NCI-H1694 treated with DMSO at 0.1 percent for 48 hours (cell line): Measurements from ENCODE around the gene LPIN3.

Experiments used
- DNase-seq: peaks from one replicate; lab custom pipeline; 2025; lab: John Stamatoyannopoulos, UW

The LPIN3 gene

DNA sequence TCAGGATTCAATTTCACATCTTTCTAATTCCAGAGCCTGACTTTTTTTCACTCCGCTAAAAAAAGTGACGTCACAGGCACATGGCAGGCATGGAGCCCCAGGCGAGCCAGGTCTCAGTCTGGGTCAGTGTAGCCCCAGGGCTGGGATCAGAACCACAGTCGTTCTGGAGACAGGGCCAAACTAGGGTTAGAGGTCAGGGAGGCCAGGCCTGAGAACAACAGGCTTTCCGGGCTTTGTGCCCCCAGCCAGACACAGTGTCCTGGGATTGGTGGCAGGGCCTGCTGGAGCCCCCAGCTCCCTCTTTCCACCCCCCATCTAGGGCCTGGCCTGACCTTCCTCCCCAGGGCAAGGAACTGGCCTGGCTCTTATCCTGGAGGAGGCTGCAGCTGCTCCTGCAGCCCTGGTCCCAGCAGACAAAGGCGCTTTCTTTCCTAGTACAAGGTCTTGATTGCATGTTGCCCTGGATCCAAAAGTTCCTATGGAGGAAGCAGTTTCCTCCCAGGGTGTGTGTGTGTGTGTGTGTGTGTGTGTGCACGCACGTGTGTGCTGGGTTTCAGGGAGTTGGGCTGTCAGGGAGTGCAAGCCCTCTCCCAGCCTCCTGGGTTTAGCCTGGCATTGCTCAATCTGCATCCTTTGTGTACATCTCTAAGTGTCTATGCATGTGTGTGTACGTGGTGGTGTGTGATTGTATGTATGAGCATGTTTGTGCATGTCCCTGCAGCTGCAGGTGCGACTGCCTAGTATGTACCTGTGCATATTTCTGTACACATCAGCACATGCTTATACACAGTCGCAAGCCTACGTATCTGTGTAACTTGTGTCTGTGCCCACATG lies 52.5 kb downstream of the LPIN3 start:
- DNase-seq = no peak

DNA sequence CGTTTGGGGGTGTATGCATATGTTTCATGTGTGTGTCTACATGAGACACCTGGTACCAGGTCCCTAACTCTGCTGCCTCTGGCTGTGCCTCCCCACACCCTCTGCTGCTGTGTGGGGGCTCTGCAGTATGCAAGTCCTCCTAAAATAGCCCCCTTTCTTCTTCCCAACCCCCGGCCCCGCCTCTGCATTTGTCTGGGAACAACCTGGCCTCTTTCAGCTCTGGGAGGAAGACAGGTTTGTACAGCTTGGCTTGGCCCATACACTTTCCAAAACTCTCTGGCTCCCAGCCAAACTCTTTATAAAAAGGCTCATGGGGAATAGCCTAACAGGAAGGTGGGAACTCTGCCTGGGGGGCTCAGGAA lies 53.1 kb downstream of the LPIN3 start:
- no peak for DNase-seq

DNA sequence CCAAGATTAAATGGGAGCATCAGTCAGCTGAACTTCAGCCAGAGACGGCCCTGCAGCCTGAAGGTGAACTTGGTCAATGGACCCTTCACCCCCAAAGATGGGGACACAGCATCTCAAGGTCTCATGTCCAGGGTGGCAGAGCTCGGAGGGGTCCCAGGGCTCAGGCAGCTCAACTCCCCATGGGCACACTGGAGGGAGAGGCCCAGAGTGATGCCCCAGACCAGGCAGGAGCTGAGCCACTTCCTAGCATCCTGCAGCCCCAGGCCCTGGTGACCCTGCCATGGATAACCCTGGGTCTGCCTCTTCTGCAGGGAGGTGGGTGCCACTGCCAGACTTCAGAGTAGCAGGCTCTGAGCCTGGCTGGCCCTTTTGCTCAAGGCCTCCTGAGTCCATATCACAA lies 53.5 kb downstream of the LPIN3 start:
- DNase-seq = no peak

DNA sequence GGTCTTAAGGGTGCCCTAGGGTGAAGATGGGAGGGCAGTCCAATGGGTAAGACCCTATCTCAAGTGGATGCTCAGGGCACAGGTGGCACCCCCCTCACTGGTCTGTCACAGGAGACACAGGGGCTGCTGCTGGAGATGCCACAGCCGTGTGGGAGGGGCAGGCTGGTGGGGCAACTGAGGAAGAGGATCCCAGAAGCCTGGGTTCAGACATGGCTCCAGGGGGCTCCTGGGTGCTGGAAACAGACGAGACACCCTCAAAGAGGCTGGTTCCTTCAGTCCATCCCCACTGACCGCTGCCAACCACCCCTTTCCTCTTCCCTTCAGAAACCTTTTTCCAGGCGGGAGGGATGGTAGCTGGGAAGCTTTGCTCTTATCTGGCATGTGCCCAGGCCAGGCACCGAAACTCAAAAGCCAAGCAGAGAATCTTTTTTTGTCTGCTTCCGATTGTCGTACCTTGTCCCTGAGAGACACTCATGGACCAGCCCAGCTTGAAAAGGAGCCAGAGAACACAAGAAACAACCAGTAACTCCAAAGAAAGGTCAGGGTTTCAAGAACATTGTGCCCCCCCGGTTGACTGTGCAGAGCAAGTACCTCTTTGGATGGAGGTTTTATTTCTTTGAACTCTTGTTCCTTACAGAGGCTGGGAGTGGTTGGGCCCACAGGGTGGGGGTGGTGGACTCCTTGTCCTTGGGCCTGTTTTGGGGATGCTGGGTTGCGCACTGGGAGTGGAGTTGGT lies 54.5 kb downstream of the LPIN3 start:
- DNase-seq = no peak

DNA sequence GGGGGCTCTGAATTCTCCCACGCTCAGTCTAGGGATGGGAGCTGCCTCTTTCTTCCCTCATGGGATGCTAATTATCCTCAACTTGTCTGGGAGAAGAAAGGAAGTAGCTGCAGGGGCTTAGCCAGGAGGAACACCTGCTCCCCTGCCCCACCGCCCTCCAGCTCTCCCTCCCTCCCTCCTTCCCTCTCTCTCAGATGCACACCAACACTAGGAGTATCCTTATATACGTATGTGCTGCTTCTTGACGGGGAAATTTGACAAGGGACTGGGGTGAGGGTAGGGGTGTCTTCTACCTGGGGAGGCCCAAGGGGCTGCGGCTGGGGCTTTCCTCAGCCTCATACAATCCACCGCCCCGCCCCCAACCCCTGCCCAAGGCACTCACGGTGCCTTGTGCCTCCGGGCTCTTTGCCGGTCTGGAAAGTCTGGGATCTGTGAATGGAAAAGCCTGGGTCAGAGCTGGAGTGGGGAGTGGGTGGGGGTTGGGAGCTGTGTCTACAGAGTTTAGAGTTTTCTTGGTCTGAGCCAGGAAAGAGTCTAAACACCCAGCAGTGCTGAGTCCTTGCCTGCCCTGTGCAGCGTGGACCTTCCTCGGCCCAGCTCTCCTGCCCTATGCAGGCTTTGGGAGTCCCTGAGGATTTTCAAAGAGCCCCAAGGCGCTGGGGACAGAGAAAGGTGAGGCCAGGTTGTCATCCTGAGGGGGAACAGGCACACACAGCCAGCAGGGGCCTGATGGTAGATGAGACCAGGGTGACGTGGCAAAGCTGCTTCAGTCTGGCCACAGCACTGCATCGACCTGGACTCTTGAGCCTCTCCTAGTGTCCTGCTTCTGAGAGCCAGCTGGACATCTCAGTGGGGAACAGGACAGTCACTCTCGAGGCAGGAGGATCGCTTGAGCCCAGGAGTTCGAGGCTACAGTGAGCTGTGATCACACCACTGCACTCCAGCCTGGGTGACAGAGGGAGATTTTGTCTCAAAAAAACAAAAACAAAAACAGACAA lies 55.3 kb downstream of the LPIN3 start:
- DNase-seq = no peak

DNA sequence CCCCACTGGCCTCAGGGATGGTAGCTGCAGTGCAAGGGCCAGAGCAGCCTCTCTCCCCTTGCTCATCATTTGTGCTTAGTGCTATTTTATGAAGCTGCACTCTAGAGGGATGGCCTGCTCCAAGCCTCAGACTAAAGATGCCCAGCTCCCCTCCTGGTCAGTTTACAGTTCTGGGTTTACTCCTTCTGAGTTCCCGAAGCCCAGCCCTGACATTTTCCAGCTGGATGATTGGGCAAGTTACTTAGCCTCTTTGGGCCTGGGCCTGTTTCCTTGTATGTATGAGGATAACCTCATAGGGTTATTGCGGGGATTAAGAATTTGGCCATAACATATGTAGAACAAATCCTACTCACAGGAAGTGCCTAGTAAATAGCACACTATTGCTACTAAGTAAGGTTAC lies 57.8 kb downstream of the LPIN3 start:
- no peak for DNase-seq

DNA sequence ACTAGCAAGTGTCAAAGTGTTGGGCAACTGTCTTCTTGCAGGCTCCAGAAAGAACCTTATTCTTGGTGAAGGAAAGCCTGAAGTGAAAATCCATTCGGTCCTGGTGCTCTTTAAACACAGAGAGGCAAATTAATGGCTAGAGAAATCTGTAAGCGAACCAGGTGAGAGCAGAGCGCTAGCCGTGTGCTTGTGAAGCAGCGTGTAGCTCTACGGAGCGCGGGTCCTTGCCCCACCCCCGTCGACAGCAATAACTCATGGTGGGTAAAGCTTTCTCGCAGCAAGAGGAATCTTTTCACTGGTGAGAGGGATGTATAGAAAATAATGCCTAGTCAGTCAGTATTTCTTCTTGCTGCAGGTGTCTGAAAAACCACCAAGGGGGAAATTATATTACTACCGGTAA lies 63.0 kb downstream of the LPIN3 start:
- DNase-seq = no peak

DNA sequence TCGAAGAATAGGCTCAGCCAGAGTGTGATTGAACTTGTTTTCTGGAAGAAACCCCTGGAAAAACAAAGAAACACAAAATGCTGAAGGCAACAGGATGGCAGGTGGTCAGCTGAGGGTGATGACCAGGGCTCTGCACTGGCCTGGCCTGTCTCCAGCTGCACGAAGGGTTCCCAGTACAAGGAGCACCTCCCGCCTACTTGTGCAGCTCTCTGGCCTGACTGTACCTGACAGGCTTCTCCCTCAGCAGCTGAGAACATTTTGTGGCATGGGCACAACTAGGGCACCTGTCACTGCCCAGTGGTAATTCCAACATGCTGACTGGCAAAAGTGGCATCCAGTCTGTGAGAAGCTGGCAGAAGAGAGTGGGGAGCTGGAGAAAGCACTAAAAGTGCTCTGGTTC lies 64.8 kb downstream of the LPIN3 start:
- no peak for DNase-seq

DNA sequence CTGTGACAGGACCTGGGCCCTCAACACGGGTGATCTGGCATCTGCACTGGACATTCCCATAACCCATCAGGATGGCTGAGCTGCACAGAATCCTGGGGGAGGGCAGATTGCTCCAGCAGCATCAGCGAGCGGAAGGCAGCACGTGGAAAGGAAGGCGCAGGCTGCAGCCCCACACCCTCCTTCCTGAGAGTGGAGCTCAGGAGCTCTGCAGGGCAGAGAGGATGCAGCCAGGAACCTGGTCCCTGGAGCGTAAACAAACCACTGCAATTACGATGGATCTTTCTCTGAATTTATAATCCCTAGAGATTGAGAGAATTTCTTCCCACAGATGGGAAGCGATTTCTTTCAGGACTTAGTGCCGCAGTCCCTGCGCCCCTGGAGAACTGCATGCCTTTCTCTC lies 65.7 kb downstream of the LPIN3 start:
- no peak for DNase-seq

DNA sequence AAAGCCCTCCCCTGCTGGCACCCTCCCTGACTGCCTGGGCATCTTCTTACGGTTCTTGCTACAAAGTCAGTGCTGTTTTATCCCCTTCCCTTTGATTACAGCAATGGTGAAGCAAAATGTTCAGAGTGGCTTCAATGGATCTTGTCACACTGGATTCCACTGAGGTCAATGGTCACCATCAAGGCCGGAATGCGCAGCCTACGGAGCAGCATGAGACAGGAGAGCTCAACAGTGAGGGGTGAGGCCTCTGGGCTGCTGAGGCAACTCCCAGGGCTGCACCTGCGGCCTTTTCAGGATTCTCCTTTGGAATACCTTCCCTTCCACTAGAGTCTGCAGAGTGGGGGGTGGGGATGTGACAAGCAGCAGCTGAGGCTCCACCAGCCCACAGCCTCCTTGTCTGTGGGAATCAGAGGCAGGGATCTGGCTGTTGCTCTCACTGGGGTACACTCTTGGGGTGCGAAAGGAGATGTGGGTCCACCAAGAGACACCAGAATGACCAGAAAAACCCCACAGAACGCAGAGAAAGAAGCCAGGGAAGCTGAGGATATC lies 66.3 kb downstream of the LPIN3 start:
- no peak for DNase-seq

DNA sequence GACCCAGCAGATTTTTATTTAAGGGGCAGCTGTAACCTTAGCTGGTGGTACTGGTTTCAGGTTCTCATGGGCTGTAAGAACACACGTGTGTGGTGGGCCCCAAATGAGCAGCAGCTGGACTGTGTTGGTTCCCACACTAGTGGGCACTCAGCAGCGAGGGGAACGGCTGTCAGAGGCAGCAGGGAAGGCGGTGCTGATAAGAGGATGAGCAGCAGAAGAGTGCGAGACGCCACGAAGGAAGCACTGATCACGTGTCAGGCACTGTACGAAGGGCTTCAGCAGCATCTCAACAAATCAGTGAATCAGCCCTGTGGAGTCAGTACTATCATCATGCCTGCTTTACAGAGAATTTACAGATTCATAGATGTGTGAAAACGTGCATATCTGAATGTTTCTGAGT lies 67.0 kb downstream of the LPIN3 start:
- no peak for DNase-seq

DNA sequence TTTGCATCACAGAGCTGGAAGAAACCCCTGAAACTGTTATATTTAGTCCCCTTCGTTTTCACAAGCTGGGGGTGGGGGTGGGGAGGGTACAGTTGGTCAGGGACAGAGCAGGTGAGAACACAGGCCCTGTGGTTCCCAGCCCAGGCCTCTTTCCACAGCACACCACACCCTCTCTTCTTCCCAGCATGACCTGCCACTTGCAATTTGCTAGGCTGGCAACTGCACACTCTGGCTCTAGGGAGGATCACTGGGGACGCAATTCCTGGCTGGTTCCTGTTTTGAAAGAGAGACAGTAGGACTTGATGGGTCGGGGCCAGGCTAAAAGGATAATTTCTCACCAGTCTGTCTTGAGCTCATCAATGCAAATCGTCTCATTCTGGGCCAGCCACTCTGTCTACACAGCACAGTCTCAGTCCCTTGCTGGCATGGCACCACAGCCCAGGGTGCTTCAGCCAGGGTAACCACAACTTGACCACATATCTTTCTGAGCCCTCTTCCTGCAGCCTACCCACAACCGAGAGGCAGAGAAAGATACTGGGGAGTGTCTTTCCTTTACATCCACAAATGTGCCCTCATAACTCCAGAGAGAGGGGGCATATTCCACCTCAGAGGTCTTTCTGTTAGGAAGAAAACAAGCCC lies 67.7 kb downstream of the LPIN3 start:
- no peak for DNase-seq

DNA sequence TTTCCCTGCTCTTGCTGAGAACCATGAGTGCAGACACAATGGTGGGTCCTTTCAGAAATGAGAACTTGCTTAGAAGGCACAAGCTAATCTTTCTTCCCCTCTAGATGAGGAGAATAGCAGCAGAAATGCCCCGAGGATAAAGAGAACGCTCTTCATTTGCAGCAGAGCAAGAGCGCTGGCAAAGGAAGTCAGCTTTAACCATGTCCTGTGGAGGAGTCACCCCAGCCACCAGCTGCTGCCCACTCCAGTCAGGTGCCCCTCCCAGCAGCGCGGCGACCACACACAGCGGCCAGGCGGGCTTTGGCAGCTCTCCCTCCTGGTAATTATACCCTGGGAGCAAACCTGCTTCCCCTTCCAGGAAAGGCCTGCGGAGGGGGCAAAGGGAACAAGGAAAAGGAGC lies 68.4 kb downstream of the LPIN3 start:
- no peak for DNase-seq
